T-helper 22 cell (primary cell): ENCODE results near the gene C3orf62.

Experiments
- DNase-seq: peaks from one replicate; pipeline ENCODE4 v3.0.0-alpha.2; 2020; ENCODE audit warnings: low read depth

Gene C3orf62

GRCh38 chr3:49276475-49277382 lies at the start of gene C3orf62:
C3orf62 (minus strand) TSS chr3:49277232; CDS start chr3:49276872, 360 bp downstream.
- DNase-seq, result peak; percentile 47

DNA sequence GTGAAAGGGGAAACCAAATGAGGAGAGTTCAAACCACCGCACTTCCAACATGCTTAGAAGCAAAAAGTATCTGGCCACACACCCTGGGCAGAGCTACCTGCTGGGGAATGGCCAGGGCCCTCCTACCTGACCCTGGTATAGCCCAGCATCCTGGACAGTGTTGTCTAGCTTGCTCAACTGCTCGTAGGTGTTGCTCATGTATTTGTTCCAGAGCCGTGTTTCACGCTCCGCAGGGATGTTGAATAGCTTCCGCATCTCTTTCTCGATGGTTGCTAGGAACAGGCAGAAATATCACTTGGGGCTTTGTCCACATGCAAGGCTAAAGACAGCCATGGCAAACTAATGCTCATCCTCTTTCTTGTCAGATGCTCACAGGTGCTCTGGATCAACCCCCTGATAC lies 47.7 kb upstream of the C3orf62 start:
- no peak for DNase-seq

DNA sequence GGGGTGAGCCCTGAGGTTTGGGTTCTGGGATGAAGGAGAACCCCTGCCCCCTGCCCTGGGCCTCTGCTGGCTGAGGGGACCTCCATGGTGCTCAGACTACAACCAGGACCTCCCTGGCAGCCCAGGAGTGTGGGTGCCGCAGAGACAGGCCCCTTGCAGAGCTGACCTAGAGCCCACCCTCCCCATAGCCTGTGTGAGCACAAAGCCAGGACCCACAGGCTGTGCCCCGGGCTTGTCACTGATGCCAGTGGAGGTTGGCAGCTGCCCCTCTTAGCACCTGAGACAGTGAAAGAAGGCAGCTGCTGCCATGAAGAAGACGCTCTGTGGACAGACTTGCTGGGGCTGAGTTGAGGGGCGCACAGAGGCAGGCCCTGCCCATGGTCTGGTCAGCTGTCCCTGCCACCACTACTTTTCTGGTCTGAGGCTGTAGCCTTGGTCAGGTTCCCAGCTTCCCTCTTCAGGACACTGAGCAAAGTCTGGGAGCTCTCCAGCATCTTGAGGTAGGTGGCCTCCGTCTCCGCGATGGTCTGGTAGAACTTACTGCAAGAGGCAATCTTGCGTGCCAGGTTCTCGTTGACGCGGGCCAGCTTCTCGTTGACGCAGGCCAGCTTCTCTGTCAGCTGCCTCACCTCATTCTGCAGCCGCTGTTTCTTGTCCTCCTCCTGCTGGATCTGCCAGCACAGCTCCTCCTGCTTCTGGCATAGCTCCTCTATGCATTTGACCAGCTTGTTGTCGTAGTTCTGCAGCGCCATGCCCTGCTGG lies 39.8 kb upstream of the C3orf62 start:
- no peak for DNase-seq

GRCh38 chr3:49313896-49314688 lies 37.1 kb upstream of the C3orf62 start:
- DNase-seq, result no peak

GRCh38 chr3:49311283-49311682 lies 34.3 kb upstream of the C3orf62 start:
- no peak for DNase-seq

- no peak for DNase-seq
These were observed 33.6 kb upstream of the C3orf62 start for GRCh38 chr3:49310677-49311076.

DNA sequence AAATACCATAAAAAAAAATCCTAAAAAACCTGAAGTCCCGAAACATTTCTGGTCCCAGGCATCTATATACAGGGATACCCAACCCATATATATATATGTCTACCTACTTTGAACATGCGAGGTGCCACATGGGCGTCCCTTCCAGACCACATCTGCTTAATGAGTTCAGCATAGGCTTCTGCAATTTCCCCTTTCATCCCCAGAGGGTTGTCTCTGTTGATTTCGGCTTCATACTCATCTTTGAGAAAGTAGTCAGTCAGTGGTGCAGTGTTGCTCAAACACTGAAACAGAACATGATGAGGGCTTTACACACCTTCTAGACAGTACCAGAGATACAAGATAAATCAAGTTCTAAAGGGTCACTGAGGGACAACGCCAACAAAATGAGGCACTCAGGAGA lies 28.6 kb upstream of the C3orf62 start:
- DNase-seq, result no peak

GRCh38 chr3:49302613-49303012 lies 25.6 kb upstream of the C3orf62 start:
- no peak for DNase-seq

DNA sequence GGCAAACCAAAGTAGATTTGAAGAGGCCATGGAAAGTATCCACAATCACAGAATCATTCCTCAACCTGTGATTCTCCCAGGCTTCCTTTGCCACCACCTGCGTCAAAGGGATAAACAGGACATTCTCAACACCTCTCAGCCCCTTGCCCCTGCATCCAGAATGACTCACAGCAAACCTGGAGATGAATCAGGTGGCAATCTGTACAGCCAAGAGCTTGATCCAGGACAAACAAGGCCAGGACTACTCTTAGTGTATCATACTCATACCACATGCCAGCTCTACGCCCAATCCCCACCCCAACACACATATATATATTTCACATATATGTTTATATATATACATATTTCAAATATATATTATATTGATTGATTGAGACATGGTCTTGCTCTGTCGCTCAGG lies 23.6 kb upstream of the C3orf62 start:
- DNase-seq, result no peak

DNA sequence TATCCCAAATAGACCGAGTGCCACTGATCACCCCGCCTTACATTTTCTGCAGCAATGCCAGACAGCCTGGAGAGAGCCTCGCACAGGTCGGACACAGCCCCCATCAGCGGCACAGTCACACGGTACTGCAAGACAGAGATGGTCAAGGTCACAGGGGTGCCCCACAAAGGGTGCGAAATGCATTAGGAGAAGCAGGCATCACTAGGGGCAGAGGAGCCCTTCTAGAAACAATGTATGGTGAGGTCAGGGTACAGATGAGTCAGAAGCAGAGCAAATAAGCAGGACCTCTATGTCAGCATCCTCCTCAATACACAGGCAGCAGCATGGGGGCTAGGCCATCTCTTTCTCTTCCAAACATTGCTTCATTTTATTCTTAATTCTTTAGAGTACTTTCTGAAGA lies 21.5 kb upstream of the C3orf62 start:
- no peak for DNase-seq

DNA sequence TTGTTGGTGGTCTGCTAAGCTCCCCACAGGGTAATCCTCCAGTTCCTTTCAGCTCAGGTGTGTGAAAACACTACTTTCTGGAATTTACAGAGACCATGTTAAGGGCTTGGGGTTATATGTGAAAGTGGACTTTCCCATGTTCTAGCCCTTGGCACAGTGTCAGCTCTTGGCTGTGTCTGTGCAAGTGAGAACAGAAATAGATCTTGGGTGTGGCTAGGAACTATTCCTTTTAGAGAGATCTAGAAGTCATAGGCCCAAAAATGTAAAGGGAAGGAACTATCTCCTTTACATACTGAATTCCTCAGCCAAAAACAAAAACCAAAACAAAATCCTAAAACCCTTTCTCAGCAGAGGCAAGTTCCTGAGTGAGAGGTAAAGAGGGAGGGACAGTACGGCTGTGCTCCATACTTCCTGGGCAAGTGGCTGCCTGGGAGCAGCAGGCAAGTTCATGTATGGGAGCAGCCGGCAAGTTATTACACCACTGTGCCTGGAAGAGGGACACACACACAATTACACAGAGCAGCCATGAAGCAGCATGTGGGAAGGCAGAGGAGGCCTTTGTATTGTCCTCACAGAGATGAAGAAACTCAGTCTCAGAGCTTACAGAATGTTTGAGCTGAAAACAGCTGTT lies 19.9 kb upstream of the C3orf62 start:
- no peak for DNase-seq

GRCh38 chr3:49295489-49296058 lies 18.5 kb upstream of the C3orf62 start:
- no peak for DNase-seq

DNA sequence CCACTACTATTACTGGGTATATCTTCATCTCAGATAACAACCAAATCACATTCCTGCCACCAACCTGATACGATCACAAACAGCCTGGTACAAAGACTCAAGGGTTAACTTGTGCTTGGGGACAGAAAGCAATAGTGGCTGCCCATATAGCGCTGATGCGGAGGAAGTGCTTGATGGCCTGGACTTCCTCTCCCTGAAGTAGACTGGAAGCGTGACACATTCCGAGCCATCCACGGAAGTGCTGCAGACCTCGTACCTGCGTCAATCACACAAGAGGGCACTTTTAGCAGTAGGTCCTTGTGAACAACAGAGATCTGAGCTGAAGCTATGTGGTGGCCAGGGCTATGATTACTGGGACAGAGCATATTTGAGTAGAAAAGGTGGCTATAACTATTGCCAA lies 17.3 kb upstream of the C3orf62 start:
- no peak for DNase-seq

GRCh38 chr3:49283997-49284396 lies 7.0 kb upstream of the C3orf62 start:
- no peak for DNase-seq

- no peak for DNase-seq
These were observed 2.3 kb upstream of the C3orf62 start for GRCh38 chr3:49279376-49279775.

DNA sequence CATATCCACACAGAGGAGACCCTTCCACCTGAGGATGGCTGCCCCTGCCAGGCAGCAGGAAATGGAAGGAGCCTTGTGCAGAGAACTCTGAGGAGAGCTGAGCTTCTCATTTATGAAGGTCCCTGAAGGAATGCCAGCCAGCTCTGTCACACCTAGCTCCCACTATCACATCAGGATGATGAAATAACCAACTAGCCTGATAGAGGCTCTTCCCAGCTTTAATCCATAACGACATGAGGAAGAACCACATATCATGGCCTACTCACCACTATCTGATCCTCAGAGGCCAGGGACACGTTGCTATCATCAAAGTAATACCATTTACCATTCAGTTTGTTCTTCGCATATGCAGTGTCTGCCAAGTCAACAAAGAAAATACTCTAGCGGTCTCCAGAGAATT lies 1.5 kb upstream of the C3orf62 start:
- DNase-seq, result no peak

DNA sequence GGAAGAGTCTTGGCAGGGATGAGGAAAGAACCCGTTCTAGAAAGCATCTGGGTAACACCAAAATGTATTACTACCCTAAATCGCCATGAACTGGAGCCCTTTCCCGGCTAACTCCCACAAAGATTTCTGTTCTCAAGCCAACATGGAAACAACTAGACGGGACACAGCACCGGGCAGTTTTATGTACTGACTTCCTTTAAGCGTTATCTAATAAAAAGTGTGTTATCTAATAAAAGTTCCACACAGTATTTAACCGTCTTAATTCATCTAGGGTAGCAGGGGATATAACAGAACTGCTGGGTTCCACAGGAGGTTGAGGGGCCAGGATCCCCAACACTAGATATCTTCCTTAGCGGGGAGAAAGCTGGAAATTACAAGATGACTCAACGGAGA lies 347 bp upstream of the C3orf62 start:
- no peak for DNase-seq

GRCh38 chr3:49273825-49274532 lies 3.1 kb downstream of the C3orf62 start:
- no peak for DNase-seq

GRCh38 chr3:49271047-49271446 lies 6.0 kb downstream of the C3orf62 start:
- DNase-seq, result no peak

- no peak for DNase-seq
These were observed 6.9 kb downstream of the C3orf62 start for GRCh38 chr3:49270156-49270500.
